GM10248 (cell line): ENCODE measurements around the gene TRIP11.

Source experiments
- CTCF ChIA-PET: fragments of 300-600 bp; sonication (Branson Sonifier 250); formaldehyde crosslinking; extraction: SDS; loops from one replicate; lab custom pipeline; 2021; ENCODE audit warnings: antibody characterized with exemption; lab: Yijun Ruan, JAX
- POLR2A ChIA-PET: fragments of 350-650 bp; sonication (Branson Sonifier 250); formaldehyde crosslinking; extraction: SDS; loops from one replicate; lab custom pipeline; 2020; ENCODE audit warnings: antibody characterized with exemption; lab: Yijun Ruan, JAX
- DNase-seq: peaks from one replicate; pipeline ENCODE4 v3.0.0; 2012; ENCODE audit errors: extremely low spot score
- TF ChIP-seq, protein P1 (sequence below): IDR thresholded peaks from 2 replicates; pipeline ENCODE4 v1.5.1; 2012; ENCODE audit warnings: mild to moderate bottlenecking, low read depth; ENCODE audit errors: extremely low read depth, missing control alignments, control extremely low read depth

Gene TRIP11

DNA sequence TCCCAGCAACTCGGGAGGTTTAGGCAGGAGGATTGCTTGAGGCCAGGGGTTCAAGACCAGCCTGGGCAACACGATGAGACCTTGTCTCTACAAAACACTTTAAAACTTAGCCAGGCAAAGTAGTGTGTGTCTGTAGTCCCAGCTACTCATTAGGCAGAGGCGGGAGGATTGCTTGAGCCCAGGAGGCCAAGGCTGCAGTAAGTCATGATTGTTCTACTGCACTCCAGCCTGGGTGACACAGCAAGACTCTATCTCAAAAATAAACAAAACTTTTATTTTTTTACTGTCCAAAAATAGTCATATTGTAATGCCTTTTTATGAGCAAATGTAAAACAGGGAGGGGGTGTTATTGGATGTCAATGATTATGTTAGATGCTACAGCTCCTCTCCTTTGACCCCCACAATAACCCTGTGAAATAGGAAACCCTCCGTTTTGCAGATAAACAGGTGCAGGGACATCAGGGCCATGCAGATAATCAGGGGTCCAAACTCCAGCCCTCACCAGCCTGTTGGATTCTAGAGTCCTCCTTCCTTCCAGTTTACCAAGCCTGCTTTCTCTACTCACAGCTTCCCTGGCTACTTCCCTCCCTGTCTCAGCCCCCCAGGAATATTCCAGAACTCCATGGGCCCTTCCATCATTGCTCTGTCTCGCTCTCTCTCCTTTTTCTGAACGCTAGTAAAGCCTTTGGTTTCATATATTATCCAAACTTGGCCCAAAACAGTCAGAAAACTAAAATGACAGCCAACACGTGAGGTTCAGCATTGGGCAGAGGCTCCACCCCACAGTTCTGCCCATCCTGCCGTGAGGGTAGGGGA is 86.5 kb downstream of the TRIP11 start:
- ChIA-PET CTCF (interaction anchor here (1.5 kb wide), 1 partner anchor 28 kb away, joined by 3 read pairs; no protein-coding TSS in a partner anchor), POLR2A (no interaction called here)
- TF ChIP-seq, protein P1, sequence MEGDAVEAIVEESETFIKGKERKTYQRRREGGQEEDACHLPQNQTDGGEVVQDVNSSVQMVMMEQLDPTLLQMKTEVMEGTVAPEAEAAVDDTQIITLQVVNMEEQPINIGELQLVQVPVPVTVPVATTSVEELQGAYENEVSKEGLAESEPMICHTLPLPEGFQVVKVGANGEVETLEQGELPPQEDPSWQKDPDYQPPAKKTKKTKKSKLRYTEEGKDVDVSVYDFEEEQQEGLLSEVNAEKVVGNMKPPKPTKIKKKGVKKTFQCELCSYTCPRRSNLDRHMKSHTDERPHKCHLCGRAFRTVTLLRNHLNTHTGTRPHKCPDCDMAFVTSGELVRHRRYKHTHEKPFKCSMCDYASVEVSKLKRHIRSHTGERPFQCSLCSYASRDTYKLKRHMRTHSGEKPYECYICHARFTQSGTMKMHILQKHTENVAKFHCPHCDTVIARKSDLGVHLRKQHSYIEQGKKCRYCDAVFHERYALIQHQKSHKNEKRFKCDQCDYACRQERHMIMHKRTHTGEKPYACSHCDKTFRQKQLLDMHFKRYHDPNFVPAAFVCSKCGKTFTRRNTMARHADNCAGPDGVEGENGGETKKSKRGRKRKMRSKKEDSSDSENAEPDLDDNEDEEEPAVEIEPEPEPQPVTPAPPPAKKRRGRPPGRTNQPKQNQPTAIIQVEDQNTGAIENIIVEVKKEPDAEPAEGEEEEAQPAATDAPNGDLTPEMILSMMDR = no peak
- no peak for DNase-seq

DNA sequence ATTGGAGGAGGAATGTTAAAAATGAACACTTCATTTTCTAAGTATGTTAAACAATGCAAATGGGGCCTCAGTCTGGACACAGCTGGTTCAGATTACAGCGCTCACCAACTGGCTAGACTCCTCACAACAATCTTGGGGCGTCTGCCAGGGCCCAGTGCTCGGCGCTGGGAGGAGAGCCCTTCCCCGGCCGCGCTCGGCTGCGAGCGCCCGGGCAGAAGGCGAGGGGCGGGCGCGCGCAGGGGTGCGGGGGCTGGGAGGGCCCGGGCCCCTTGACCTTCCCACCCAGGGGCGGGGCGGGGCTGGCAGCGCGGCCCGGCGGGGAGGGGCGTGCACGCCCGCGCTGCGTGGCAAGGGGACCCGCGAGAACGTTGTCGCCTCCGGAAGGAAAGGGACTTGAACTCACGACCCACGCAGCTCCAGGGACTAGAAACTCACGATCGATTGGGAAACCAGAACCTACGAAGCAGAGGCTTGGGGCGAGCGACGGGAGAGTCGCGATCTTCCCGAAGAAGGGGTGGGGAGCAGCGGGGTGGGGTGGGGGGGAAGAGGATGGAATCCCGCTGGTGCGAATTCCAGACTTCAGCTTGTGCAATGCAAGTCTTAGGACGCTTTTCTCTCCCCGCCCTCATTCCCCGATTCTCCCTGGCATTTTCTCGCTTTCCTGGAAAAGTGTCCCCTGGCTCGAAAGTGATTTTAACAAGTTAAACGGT is 92.2 kb downstream of the TRIP11 start, which contains the start of gene FBLN5:
Gene FBLN5, minus strand, starts transcription at position 220 of the 710 bp plus-strand sequence. CDS start 465 bp downstream, outside the sequence.
- TF ChIP-seq, protein P1 = no peak
- ChIA-PET POLR2A (no interaction called here), CTCF (interaction anchor here (1.1 kb wide), 1 partner anchor 9 kb away, joined by 3 read pairs; no protein-coding TSS in a partner anchor)
- DNase-seq = no peak

DNA sequence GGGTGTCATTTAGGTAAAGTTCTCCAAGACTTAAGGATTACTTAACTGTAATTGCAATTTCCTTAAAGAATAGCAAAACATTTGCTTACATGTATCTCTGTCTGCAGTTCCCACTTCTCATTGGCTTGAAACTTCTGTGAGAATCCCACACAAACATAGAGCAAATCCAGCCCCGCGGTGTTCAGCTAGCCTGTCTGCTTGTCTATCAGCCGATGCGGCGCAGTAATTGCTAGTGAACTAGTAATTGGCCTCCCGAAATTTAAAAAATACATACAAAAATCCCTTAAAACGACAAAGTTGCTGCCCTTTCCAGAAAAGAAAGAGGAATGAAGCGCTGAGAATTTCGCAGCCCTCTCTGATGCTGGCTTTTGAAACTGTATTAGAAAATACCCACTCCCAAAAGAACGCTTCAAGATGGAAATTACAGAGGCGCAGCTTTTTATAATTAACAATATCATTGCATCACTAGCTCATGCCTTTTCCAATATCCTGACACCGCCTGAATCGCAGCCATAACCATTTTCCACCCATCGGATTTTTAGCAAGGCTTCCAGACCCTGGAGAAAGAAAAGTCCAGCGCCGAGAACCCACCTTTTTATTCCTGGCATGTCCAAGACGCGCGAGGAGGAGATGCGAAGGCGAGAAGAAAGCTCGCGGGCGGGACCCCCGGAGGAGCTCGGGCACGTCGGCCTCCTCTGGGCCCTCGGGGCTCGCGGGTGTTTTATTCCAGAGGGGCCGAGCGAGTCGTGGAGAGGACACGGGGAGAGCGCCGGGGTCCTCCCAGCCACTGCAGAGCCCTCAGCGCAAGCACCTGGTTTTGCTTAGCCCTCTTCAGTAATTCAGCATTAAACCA is 93.0 kb downstream of the TRIP11 start:
- ChIA-PET POLR2A (no interaction called here), CTCF (interaction anchor here (1.0 kb wide), 1 partner anchor 10 kb away, joined by 3 read pairs; no protein-coding TSS in a partner anchor)
- TF ChIP-seq, protein P1 = no peak
- no peak for DNase-seq

DNA sequence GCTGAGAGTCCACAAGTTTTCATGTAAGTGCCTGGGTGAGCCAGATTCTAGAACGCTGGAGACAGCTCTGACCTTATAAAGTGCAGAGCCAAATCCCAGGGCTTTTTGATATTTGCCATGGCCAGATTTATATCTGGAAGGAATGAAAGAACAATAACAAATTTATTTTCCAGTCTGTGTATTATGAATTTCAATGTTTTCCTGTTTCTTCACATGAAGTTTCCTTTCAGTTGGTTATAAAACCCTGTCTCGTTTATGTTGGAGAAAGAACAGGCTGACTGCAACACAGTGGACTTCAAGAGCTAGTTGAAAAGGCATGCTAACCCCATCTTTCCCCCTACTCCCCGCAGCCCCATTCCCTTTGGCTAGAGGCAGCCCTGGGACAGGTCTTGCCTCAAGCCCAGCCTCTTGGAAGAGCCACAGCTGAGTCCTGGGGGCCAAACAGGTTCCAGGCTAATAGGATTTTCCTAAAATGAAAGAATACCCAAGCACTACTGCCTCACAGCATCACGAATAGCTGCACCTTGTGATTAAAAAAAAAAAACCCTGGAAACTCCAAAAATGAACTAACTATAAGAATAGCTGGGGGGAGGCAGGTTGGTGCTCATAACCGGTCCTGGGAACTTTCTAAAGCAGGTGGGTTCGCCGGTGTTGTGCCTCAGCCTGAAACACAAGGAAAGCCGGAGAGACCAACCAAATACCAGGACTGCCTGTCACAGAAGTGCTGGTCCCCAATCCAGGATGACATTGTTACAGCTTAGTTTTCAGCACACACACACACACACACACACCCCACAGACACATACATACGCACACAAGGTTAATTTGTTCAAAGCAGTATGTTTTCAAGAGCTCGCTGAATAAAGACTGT is 93.9 kb downstream of the TRIP11 start:
- POLR2A ChIA-PET = no interaction called here
- CTCF ChIA-PET = interaction anchor here (1.0 kb wide), 1 partner anchor 11 kb away, joined by 3 read pairs; no protein-coding TSS in a partner anchor
- no peak for DNase-seq
- TF ChIP-seq, protein P1 = no peak

DNA sequence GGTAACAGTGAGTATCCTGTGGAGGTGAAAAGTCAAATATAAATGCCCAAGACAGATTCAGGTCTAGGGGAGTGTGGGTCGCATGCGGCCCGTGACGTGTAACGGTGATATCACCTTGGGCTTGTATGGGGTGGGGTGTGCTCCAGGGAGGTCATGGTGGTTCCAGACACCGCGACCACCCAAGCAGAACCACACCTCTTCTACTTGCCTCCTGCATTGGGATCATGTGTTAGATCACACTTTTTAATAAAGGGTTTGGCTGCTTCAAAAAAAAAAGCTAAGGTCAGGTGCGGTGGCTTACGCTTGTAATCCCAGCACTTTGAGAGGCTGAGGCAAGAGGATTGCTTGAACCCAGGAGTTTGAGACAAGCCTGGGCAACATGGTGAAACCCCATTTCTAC is 96.9 kb downstream of the TRIP11 start:
- ChIA-PET CTCF (no interaction called here), POLR2A (no interaction called here)
- DNase-seq = no peak
- TF ChIP-seq, protein P1 = no peak
